Stimulated activated CD4-positive, alpha-beta T cell treated with anti-CD3 and anti-CD28 coated beads, Interleukin-12 subunit alpha, Interleukin-12 subunit beta, amount 100 ng/mL, for 4 hours (primary cell): ENCODE measurements around the gene PLK2.

Experiments used
- DNase-seq: peaks from one replicate; pipeline ENCODE4 v3.0.0-alpha.2; 2020

PLK2 gene

GRCh38 chr5:58460002-58460731, at the start of gene PLK2:
Gene PLK2 (minus strand): TSS chr5:58460086. CDS start chr5:58459959, 127 bp downstream.
- DNase-seq: peak; percentile 93

GRCh38 chr5:58507715-58508114, 47.8 kb upstream of the PLK2 start:
- no peak for DNase-seq

DNA sequence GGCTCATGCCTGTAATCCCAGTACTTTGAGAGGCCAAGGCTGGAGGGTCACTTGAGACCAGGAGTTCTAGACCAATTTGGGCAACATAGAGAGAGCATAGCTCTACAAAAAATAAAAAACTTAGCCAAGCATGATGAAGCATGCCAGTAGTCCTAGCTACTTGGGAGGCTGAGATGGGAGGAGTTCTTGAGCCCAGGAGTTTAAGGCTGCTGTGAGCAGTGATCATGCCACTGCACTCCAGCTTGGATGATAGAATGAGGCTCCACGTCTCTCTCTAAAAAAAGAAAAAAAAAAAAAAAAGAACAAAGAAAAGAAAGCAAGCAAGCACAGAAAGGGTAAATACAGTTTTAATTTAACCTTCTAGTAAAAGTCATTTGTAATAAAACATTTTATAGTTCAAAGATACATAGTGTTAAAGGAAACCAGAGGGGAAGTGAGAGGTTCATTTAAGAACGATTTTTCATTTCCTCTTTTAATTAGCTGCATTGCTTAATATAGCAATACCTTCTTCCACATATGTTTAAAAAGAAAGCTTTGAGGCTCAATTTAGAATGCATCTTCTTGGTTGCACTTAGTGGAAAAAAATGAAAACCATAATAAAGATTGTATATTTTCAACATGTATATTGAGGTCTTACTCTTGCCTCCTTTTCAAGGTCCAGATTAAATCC, 46.2 kb upstream of the PLK2 start:
- no peak for DNase-seq

DNA sequence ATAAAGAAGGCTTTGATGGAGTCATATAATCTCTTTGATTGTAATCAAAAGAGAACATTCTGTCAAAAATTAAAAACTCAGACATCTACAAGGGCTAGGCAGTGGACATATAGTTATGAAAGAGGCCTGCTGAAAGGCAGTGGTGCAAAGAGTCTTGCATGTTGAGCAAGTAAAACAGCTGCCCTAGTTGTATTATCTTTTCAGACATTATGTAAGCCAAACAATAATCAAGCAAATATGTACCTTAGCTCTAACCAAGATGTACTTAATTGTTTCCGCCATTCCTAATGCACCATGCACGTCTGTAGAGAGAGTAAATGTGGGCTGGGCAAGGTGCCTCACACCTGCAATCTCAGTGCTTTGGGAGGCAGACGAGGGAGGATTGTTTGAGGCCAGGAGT, 45.6 kb upstream of the PLK2 start:
- no peak for DNase-seq

GRCh38 chr5:58504766-58505165, 44.9 kb upstream of the PLK2 start:
- no peak for DNase-seq

DNA sequence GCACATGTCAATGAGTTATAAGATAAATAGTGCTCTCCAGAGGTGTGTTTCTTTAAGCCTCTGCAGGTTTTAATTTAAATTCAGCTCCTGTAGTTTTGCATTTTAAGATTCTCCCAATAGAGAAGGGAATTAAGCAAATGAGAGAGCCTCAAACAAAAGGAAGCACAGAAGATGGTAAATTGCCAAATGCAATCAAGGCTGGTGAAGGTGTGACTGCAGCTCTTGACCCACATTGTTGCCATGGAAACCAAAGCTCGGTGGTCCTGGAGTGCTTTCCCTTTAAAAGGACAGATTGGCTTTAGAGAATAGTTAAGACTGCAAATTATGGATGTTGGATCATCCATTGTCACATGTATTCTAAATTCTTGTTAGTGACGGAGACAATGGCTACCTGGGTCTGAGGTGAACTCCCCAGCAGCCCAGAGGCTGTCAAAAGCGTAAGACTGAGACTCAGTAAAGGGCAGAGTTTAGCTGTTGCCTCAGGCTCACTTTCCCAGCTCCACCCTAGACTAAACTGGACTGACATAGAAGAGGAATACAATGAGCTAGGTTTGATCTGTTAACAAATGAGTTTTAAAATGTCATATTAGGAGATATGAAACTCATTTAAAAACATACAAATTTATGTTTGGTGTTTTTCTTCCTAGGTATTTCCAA, 43.6 kb upstream of the PLK2 start:
- no peak for DNase-seq

- no peak for DNase-seq
Observed at GRCh38 chr5:58501778-58502417, 42.0 kb upstream of the PLK2 start.

GRCh38 chr5:58499941-58500340, 40.1 kb upstream of the PLK2 start:
- no peak for DNase-seq

GRCh38 chr5:58499231-58499630, 39.3 kb upstream of the PLK2 start:
- no peak for DNase-seq

- no peak for DNase-seq
Observed at GRCh38 chr5:58498340-58498942, 38.6 kb upstream of the PLK2 start.

DNA sequence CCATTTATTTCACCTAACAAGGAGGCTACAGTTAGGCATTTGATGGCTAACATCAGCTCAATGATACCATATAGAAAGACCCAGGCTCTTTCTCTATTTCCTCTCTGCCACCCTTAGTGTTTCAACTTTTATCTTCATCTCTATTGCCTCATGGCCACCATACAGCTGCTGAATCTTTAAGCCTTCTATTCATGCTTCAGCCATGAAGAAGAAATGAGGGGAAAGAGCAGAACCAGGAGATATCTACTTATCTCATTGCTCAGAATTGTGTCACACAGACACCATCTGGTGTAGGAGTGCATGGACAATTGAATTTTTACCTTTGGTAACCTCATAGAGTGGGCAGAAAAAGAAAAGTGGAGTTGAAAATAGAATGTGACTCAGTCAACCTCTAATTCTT, 38.0 kb upstream of the PLK2 start:
- no peak for DNase-seq

- no peak for DNase-seq
Observed at GRCh38 chr5:58497386-58497785, 37.5 kb upstream of the PLK2 start.

DNA sequence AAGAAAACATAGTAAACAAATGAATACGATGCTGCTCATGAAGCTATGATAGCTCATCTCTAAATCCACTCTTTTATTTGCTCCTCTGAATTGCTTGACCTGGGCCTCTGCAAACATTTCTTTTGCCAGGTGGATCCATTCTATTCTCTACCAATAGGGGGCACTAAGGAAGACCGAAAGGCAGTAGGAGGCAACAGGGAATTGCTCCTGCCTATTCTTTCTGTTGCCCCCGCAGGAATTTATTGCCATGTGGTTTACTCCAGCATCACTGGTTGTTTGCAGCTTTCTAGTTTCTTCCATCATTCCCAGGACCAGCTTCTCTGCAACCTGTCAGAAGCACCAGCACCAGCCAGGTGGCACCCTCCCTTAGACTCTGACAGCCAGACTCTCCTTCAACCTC, 36.6 kb upstream of the PLK2 start:
- no peak for DNase-seq

DNA sequence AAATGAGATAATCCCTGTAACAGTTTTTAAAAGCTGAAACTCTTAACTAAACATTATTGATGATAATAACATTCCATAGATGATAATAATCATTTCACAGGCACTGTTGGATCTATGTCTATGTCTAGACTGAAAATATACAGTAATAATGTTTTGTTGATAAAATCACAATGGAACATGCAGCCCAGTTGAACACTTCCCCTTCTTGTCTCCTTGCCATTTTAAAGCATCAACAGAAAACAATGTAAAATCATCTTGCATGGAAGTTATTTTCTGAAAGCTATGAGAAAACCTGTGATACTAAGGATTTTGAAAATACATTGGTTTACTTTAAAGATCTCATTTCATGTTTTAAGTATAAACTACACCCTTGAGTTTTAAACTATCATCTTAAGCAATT, 33.3 kb upstream of the PLK2 start:
- no peak for DNase-seq

GRCh38 chr5:58491216-58491892, 31.5 kb upstream of the PLK2 start, which contains the start of gene GAPT:
Gene GAPT (plus strand): TSS chr5:58491435. CDS start chr5:58494537, 3,102 bp downstream.
- DNase-seq: no peak

DNA sequence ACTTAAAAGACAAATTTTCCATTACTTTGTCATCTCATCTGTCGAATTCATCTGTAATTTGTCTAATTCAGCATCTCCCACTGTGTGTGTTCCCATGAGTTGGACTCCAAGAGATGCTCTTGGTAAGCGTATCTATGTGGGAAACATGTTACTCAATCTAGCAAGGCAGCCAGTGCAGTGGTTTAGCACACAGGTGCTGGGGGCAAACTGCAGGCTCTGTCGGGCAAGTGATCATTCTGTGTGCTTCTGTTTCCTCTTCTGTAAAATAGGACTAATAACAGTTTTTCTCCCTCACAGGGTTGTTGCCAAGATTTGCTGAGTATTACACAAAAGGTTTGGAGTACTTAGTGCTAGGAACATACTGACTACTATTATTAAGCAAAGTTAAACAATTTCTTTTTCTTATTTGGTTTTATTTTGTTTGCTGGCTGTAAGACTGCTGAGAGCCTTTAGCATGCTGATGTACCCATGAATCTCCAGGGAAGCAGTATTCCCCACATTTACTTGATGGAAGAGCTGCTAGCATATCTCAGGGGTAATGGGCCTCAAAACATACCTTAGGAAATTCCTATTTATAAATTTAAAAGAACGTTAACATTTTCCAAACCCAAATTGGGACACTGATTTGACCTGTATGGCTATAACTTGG, 30.6 kb upstream of the PLK2 start:
- no peak for DNase-seq

DNA sequence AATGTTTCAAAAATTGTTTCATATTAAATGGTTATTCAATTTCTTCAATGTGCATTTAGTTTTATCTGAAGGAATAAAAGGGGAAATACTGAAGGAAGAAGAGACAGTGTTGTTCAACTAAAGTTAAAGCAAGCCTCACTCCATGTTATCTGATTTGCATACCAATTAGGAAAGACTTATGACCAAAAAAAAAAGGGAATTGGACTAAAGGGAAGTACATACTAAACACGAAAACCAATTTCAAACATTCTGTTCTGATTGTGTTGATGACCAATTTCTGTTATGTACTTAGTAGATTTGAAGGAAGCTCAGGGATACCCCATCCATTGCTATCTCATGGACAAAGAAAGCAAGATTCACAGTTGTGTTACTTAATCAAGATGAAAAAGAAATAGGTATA, 26.4 kb upstream of the PLK2 start:
- DNase-seq: no peak

DNA sequence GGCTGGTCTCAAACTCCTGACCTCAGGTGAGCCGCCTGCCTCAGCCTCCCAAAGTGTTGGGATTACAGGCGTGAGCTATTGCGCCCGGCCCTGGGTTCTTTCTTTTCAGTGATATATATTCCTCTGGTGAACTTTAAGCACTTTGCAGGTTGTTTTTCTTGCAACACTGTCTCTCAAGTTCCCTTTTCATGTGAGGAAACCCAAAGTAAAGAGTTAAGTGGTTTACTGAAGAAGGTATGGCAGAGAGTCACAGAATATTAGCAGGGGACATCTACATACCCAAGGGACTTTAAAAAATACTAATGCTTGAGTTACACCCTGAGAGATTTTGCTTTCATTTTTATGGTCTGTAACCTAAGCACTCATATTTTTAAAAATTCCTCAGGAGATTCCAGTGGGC, 24.6 kb upstream of the PLK2 start:
- no peak for DNase-seq

- no peak for DNase-seq
Observed at GRCh38 chr5:58482536-58482935, 22.6 kb upstream of the PLK2 start.

GRCh38 chr5:58481828-58482227, 21.9 kb upstream of the PLK2 start:
- DNase-seq: no peak

DNA sequence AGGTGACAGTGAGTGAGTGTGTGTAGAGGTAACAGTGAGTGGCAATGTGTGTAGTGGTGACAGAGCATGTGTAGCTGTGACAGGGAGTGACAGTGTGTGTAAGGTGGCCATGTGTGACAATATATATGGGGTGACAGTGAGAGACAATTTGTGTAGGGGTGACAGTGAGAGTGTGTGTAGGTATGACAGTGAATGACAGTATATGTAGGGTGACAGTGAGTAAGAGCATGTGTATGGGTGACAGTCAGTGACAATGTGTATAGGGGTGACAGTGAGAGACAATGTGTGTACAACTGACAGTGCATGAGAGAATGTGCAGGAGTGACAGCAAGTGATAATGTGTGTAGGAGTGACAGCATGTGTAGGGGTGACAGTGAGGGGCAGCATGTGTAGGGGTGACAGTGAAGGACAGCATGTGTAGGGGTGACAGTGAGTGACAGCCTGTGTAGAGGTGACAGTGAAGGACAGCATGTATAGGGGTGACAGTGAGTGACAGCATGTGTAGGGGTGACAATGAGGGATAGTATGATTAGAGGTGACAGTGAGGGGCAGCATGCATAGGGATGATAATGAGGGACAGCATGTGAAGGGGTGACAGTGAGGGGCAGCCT, 21.3 kb upstream of the PLK2 start:
- no peak for DNase-seq
